Globus pallidus (tissue), 1 donor: Measurements from ENCODE around the gene ARMC12.
A peak's percentile ranks its signal among the peaks of the same experiment; 100 is the strongest.

Source experiments
- DNase-seq: peaks from one replicate; pipeline ENCODE4 v3.0.0-alpha.2; 2015; ENCODE audit warnings: low spot score

ARMC12 gene

GRCh38 chr6:35735452-35735851, 1.4 kb upstream of the ARMC12 start:
- DNase-seq, result no peak

GRCh38 chr6:35736253-35736894, 458 bp upstream of the ARMC12 start:
- DNase-seq, result peak; percentile 68

GRCh38 chr6:35737413-35738211, 780 bp downstream of the ARMC12 start:
- peak; percentile 74 for DNase-seq

- no peak for DNase-seq
These were observed 3.1 kb downstream of the ARMC12 start for GRCh38 chr6:35739645-35740524.

- no peak for DNase-seq
These were observed 6.0 kb downstream of the ARMC12 start for GRCh38 chr6:35742842-35743241.

- no peak for DNase-seq
These were observed 8.7 kb downstream of the ARMC12 start for GRCh38 chr6:35745509-35745908.

- no peak for DNase-seq
These were observed 9.7 kb downstream of the ARMC12 start for GRCh38 chr6:35746516-35746915.

GRCh38 chr6:35747877-35748276, 11.0 kb downstream of the ARMC12 start:
- DNase-seq, result no peak

- DNase-seq, result no peak
These were observed 13.7 kb downstream of the ARMC12 start for GRCh38 chr6:35750557-35750956.

- no peak for DNase-seq
These were observed 14.8 kb downstream of the ARMC12 start for GRCh38 chr6:35751594-35751993.

GRCh38 chr6:35752330-35752729, 15.5 kb downstream of the ARMC12 start:
- DNase-seq, result no peak

- no peak for DNase-seq
These were observed 17.8 kb downstream of the ARMC12 start for GRCh38 chr6:35754452-35755277.

GRCh38 chr6:35755278-35755924, 18.6 kb downstream of the ARMC12 start:
- no peak for DNase-seq

- no peak for DNase-seq
These were observed 20.8 kb downstream of the ARMC12 start for GRCh38 chr6:35757456-35758123.

GRCh38 chr6:35759426-35759825, 22.6 kb downstream of the ARMC12 start:
- no peak for DNase-seq

- DNase-seq, result no peak
These were observed 28.9 kb downstream of the ARMC12 start for GRCh38 chr6:35765739-35766138.

GRCh38 chr6:35769211-35769610, 32.4 kb downstream of the ARMC12 start:
- no peak for DNase-seq

- DNase-seq, result no peak
These were observed 34.5 kb downstream of the ARMC12 start for GRCh38 chr6:35771343-35771627.

GRCh38 chr6:35774116-35774794, 37.4 kb downstream of the ARMC12 start:
- no peak for DNase-seq

- DNase-seq, result no peak
These were observed 38.2 kb downstream of the ARMC12 start for GRCh38 chr6:35775031-35775430.
